Neural progenitor cell (in vitro differentiated cells): Measurements from ENCODE around the gene FAM120A.

ENCODE experiments used
- EZH2 ChIP-seq: fragments of 200-600 bp; sonication (generic); IDR thresholded peaks from 2 replicates; pipeline ENCODE4 v1.6.1; 2017; ENCODE audit warnings: antibody characterized with exemption, mild to moderate bottlenecking, moderate library complexity
- EZH2phosphoT487 ChIP-seq: fragments of 200-600 bp; sonication (generic); IDR thresholded peaks from 2 replicates; pipeline ENCODE4 v1.6.1; 2017; ENCODE audit warnings: antibody characterized with exemption
- TF ChIP-seq, protein P1 (sequence below): fragments of 200-600 bp; sonication (generic); IDR thresholded peaks from 2 replicates; pipeline ENCODE4 v1.5.1; 2017; ENCODE audit warnings: antibody characterized with exemption, mild to moderate bottlenecking

DNA sequence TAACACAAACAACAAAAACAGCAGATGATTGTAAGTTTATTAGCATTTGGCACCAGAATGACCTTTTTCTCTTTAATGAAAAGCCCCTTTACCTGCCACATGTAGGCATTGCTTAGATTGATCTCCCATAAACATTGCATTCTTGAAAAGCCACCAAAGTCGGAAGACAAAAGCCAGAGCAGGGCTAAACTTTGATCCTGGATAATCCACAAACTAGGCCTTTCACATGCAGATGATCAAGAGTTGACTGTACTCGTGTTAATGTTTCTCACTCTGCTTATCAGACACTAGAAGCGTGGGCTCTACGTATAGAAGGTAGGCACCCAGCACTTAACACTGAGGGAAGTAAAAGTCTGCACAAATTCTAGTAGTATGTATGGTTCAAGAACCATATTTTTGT is 103.9 kb downstream of the FAM120A start:
- TF ChIP-seq, protein P1, sequence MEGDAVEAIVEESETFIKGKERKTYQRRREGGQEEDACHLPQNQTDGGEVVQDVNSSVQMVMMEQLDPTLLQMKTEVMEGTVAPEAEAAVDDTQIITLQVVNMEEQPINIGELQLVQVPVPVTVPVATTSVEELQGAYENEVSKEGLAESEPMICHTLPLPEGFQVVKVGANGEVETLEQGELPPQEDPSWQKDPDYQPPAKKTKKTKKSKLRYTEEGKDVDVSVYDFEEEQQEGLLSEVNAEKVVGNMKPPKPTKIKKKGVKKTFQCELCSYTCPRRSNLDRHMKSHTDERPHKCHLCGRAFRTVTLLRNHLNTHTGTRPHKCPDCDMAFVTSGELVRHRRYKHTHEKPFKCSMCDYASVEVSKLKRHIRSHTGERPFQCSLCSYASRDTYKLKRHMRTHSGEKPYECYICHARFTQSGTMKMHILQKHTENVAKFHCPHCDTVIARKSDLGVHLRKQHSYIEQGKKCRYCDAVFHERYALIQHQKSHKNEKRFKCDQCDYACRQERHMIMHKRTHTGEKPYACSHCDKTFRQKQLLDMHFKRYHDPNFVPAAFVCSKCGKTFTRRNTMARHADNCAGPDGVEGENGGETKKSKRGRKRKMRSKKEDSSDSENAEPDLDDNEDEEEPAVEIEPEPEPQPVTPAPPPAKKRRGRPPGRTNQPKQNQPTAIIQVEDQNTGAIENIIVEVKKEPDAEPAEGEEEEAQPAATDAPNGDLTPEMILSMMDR = no peak
- TF ChIP-seq EZH2phosphoT487 (no peak), EZH2 (no peak)
